MCF 10A (cell line): ENCODE results near the gene CACNA1D. TPM values are rescaled to one million over a fixed set of nuclear protein-coding genes. Genes with fewer than 3 reads are reported as not detected.

ENCODE experiments used
- BruUV-seq: library from RNA; stranded (reverse); fragments of 400-500 nt; replicated peaks from 2 replicates; lab custom pipeline; 2021; lab: Mats Ljungman, UMichigan
- CTCF ChIA-PET: fragments of 300-600 bp; sonication (Branson Sonifier 250); formaldehyde crosslinking; extraction: SDS; loops from one replicate; lab custom pipeline; 2021; ENCODE audit warnings: antibody characterized with exemption, inconsistent platforms; lab: Yijun Ruan, JAX
- POLR2A ChIA-PET: fragments of 300-600, 350-650 bp; sonication (Branson Sonifier 250); formaldehyde crosslinking; extraction: SDS; loops from one replicate; lab custom pipeline; 2020; ENCODE audit warnings: antibody characterized with exemption, inconsistent platforms; lab: Yijun Ruan, JAX
- DNase-seq: peaks from one replicate; pipeline ENCODE4 v3.0.0-alpha.2; 2018; ENCODE audit not compliant: unreplicated experiment
- H3K27ac Mint-ChIP-seq: one replicate; pipeline ENCODE4 v1.8.0; 2022; ENCODE audit warnings: mild to moderate bottlenecking, low read depth, mixed read lengths; ENCODE audit not compliant: unreplicated experiment
- H3K27me3 Mint-ChIP-seq: one replicate; pipeline ENCODE4 v1.8.0; 2022; ENCODE audit warnings: mixed read lengths; ENCODE audit not compliant: insufficient read depth, unreplicated experiment
- H3K36me3 Mint-ChIP-seq: one replicate; pipeline ENCODE4 v1.8.0; 2022; ENCODE audit warnings: mild to moderate bottlenecking, moderate library complexity, mixed read lengths; ENCODE audit not compliant: insufficient read depth, unreplicated experiment
- H3K4me1 Mint-ChIP-seq: one replicate; pipeline ENCODE4 v1.8.0; 2022; ENCODE audit warnings: mixed read lengths; ENCODE audit not compliant: insufficient read depth, unreplicated experiment
- H3K4me3 Mint-ChIP-seq: one replicate; pipeline ENCODE4 v1.8.0; 2022; ENCODE audit warnings: mild to moderate bottlenecking, moderate library complexity, mixed read lengths; ENCODE audit not compliant: unreplicated experiment
- H3K9me3 Mint-ChIP-seq: one replicate; pipeline ENCODE4 v1.8.0; 2022; ENCODE audit warnings: mixed read lengths; ENCODE audit not compliant: unreplicated experiment
- CTCF ChIP-seq: fragments of 200-600 bp; IDR thresholded peaks from one replicate; pipeline ENCODE4 v1.8.0; 2022; ENCODE audit warnings: antibody characterized with exemption, mild to moderate bottlenecking; ENCODE audit not compliant: unreplicated experiment
- intact Hi-C: fragments of 100-400 bp; cut with micrococcal nuclease; formaldehyde crosslinking; loops from 2 replicates; pipeline ENCODE4 v1.14.1; 2022
- total RNA-seq: library from RNA; stranded (reverse); gene quantifications from 2 replicates; pipeline ENCODE4 v1.2.3, GENCODE V29; 2022

The CACNA1D gene
- total RNA-seq, 1 experiment from 2014 or later: 0.26 TPM

GRCh38 chr3:53486961-53487654 is 7.3 kb upstream of the CACNA1D start:
- no TSS peak for BruUV-seq
- H3K27me3 Mint-ChIP-seq: peaks cover 26% of the 10 kb centered on the region
- H3K36me3 Mint-ChIP-seq: no peaks in the 10 kb centered on the region
- no peak overlapping the region for H3K4me3 Mint-ChIP-seq
- H3K4me1 Mint-ChIP-seq: no peaks in the 10 kb centered on the region
- no peak overlapping the region for H3K27ac Mint-ChIP-seq
- TF ChIP-seq CTCF: no peak
- intact Hi-C loops: no loop called here
- ChIA-PET POLR2A (interaction anchor here (0.9 kb wide), 1 partner anchor 140 kb away, joined by 3 read pairs; the partner anchor contains the start of gene DCP1A), CTCF (interaction anchor here (0.6 kb wide), 1 partner anchor 305 kb away, joined by 6 read pairs; no protein-coding TSS in a partner anchor)
- DNase-seq: no peak
- H3K9me3 Mint-ChIP-seq: no peaks in the 10 kb centered on the region

- ChIA-PET CTCF (no interaction called here), POLR2A (no interaction called here)
- no peak for DNase-seq
- TF ChIP-seq CTCF: no peak
- Mint-ChIP-seq H3K9me3 (no peaks in the 10 kb centered on the region), H3K27me3 (peaks cover 27% of the 10 kb centered on the region), H3K4me3 (no peak overlapping the region), H3K27ac (no peak overlapping the region), H3K36me3 (no peaks in the 10 kb centered on the region), H3K4me1 (no peaks in the 10 kb centered on the region)
- BruUV-seq: no TSS peak
- intact Hi-C loops: no loop called here
Measured at GRCh38 chr3:53489386-53489785, 5.0 kb upstream of the CACNA1D start.

DNA sequence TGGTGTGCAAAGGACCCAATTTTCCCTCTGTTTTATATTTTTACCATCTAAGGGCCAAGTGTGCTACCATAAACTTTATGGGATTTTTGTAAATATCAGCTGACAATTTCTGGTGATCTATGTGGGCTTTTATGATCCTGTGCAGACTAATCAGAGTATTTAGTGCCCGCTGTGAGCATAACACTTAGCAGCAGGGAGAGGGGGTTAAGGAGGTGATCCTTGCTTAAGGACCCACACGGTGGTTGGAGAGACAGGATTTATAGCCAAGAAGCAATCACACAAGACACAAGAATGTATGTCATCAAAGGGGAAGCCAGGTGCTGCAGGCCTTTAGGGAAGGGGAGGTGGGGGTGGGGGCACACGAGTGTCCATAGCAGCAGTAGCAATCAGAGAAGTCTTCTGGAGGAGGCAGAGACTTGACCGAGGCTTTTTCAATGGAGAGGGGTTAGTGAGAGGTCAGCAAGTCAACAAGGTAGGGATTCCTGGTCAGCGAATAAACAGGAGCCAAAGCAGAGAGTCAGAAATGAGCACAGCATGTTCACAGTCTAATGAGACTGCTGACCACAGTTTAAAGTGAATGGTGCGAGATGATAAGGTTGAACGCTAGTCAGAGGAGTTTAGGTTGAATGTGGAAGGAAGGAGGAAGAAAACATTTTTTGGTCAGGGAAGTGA is 4.5 kb upstream of the CACNA1D start:
- Mint-ChIP-seq H3K4me1 (no peaks in the 10 kb centered on the region), H3K9me3 (no peaks in the 10 kb centered on the region), H3K4me3 (no peak overlapping the region), H3K36me3 (no peaks in the 10 kb centered on the region), H3K27me3 (peaks cover 27% of the 10 kb centered on the region), H3K27ac (no peak overlapping the region)
- no peak for TF ChIP-seq CTCF
- ChIA-PET CTCF (no interaction called here), POLR2A (no interaction called here)
- no peak for DNase-seq
- intact Hi-C loops: no loop called here
- no TSS peak for BruUV-seq

GRCh38 chr3:53490459-53490968 is 3.9 kb upstream of the CACNA1D start:
- H3K4me3 Mint-ChIP-seq: no peak overlapping the region
- no peaks in the 10 kb centered on the region for H3K36me3 Mint-ChIP-seq
- CTCF ChIA-PET: no interaction called here
- intact Hi-C loops: no loop called here
- no peak for DNase-seq
- H3K4me1 Mint-ChIP-seq: no peaks in the 10 kb centered on the region
- H3K27me3 Mint-ChIP-seq: peaks cover 28% of the 10 kb centered on the region
- POLR2A ChIA-PET: no interaction called here
- TF ChIP-seq CTCF: no peak
- no peak overlapping the region for H3K27ac Mint-ChIP-seq
- BruUV-seq: no TSS peak
- no peaks in the 10 kb centered on the region for H3K9me3 Mint-ChIP-seq
